MM.1S (cell line): Measurements from ENCODE around the gene ENG.

ENCODE experiments used
- DNase-seq: peaks from one replicate; pipeline ENCODE4 v3.0.0-alpha.2; 2015
- H2AFZ ChIP-seq: fragments of 300-600 bp; sonication (generic); 2 replicates; pipeline ENCODE4 v1.6.0; 2016; ENCODE audit warnings: antibody characterized with exemption, low read length
- H3F3A ChIP-seq: fragments of 300-600 bp; sonication (generic); 2 replicates; pipeline ENCODE4 v1.6.1; 2016; ENCODE audit warnings: mild to moderate bottlenecking, antibody characterized with exemption, low read length, moderate library complexity, mixed read lengths; ENCODE audit not compliant: insufficient read depth
- H3K27ac ChIP-seq: fragments of 300-600 bp; sonication (generic); 2 replicates; pipeline ENCODE4 v1.5.1; 2016; ENCODE audit warnings: mild to moderate bottlenecking, low read length
- H3K27me3 ChIP-seq: fragments of 300-600 bp; sonication (generic); replicated peaks from 2 replicates; pipeline ENCODE4 v1.6.0; 2016; ENCODE audit warnings: low read length; ENCODE audit not compliant: insufficient read depth
- H3K36me3 ChIP-seq: fragments of 300-600 bp; sonication (generic); replicated peaks from 2 replicates; pipeline ENCODE4 v1.6.1; 2016; ENCODE audit warnings: mild to moderate bottlenecking, low read length, mixed read lengths; ENCODE audit not compliant: insufficient read depth
- H3K4me1 ChIP-seq: fragments of 300-600 bp; sonication (generic); 2 replicates; pipeline ENCODE4 v1.6.1; 2016; ENCODE audit warnings: low read length, mixed read lengths
- H3K4me2 ChIP-seq: fragments of 300-600 bp; sonication (generic); 2 replicates; pipeline ENCODE4 v1.6.0; 2016; ENCODE audit warnings: low read depth, low read length
- H3K4me3 ChIP-seq: fragments of 300-600 bp; sonication (generic); 2 replicates; pipeline ENCODE4 v1.5.1; 2016; ENCODE audit warnings: low read length, mixed read lengths
- H3K79me2 ChIP-seq: fragments of 300-600 bp; sonication (generic); 2 replicates; pipeline ENCODE4 v1.6.1; 2016; ENCODE audit warnings: mixed run types, low read length, mixed read lengths
- H3K9ac ChIP-seq: fragments of 300-600 bp; sonication (generic); 2 replicates; pipeline ENCODE4 v1.6.1; 2016; ENCODE audit warnings: low read length, mixed read lengths
- H3K9me2 ChIP-seq: fragments of 300-600 bp; sonication (generic); replicated peaks from 2 replicates; pipeline ENCODE4 v1.6.1; 2016; ENCODE audit warnings: mild to moderate bottlenecking, low read length, mixed read lengths; ENCODE audit not compliant: insufficient read depth
- H3K9me3 ChIP-seq: fragments of 300-600 bp; sonication (generic); replicated peaks from 2 replicates; pipeline ENCODE4 v1.6.1; 2016; ENCODE audit warnings: mild to moderate bottlenecking, low read length, mixed read lengths; ENCODE audit not compliant: insufficient read depth
- H4K20me1 ChIP-seq: fragments of 300-600 bp; sonication (generic); 2 replicates; pipeline ENCODE4 v1.6.1; 2016; ENCODE audit warnings: mild to moderate bottlenecking, low read length, moderate library complexity, mixed read lengths; ENCODE audit not compliant: insufficient read depth
- EZH2 ChIP-seq: fragments of 300-600 bp; sonication (generic); optimal IDR thresholded peaks from 2 replicates; pipeline ENCODE3; 2017; ENCODE audit warnings: low read depth, mild to moderate bottlenecking, antibody characterized with exemption, low read length, mixed read lengths
- EZH2phosphoT487 ChIP-seq: fragments of 300-600 bp; sonication (generic); IDR thresholded peaks from 2 replicates; pipeline ENCODE4 v1.6.1; 2018; ENCODE audit warnings: antibody characterized with exemption, low read length
- TF ChIP-seq, protein P1 (sequence below): fragments of 300-600 bp; sonication (generic); IDR thresholded peaks from 2 replicates; pipeline ENCODE4 v1.5.1; 2016; ENCODE audit warnings: antibody characterized with exemption, low read length, mixed read lengths

The ENG gene

DNA sequence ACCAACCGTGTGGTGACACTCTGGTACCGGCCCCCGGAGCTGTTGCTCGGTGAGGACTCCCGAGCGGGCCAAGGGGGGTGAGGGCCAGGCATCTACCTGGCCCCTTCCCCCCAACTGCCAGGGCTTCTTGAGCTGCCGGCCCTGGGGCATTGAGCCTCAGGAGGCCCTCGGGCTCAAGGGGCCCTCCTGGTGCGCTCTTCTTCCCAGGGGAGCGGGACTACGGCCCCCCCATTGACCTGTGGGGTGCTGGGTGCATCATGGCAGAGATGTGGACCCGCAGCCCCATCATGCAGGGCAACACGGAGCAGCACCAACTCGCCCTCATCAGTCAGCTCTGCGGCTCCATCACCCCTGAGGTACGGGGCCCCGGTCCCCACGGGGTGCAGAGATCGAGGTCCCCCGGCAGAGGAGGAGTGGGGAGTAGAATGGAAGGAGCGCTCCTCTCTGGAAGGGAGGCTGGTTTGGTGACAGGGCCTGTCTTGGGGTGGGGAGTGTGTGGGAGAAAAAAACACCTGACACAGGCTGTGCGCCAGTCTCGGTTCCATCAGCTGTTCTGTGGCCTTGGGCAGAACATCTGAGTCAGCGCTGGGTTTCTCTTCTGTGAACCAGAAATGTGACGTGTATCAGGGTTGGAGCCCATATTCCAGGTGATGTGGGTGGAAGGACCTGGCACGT lies 66.0 kb downstream of the ENG start:
- no peak for TF ChIP-seq EZH2phosphoT487
- TF ChIP-seq, protein P1, sequence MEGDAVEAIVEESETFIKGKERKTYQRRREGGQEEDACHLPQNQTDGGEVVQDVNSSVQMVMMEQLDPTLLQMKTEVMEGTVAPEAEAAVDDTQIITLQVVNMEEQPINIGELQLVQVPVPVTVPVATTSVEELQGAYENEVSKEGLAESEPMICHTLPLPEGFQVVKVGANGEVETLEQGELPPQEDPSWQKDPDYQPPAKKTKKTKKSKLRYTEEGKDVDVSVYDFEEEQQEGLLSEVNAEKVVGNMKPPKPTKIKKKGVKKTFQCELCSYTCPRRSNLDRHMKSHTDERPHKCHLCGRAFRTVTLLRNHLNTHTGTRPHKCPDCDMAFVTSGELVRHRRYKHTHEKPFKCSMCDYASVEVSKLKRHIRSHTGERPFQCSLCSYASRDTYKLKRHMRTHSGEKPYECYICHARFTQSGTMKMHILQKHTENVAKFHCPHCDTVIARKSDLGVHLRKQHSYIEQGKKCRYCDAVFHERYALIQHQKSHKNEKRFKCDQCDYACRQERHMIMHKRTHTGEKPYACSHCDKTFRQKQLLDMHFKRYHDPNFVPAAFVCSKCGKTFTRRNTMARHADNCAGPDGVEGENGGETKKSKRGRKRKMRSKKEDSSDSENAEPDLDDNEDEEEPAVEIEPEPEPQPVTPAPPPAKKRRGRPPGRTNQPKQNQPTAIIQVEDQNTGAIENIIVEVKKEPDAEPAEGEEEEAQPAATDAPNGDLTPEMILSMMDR = no peak
- H3K27ac ChIP-seq = peak overlapping the region; percentile 97; the same call in 1 of the 2 replicates

DNA sequence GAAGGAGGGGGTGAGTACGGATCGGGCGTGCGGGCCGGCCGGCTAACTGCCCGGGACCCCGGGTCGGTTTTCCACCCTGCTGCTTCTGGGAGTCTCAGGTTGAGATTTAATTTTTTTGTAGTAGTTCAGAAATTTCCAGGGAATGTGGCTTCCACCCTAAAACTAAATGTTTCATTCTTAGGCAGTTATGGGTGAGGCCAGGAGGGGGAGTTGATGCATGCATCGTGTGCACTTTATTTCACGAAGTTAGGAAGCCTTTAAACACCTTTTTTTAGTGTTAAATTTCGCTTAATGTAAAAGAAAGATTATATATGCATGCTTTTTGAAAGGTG lies 67.7 kb downstream of the ENG start:
- H3K4me1 ChIP-seq = peaks cover 31% of the 10 kb centered on the region
- no peaks in the 10 kb centered on the region for H3K27me3 ChIP-seq
- H3K4me2 ChIP-seq = peak overlapping the region; percentile 90
- TF ChIP-seq, protein P1 = peak; percentile 49
- no peak for TF ChIP-seq EZH2phosphoT487
- no peak for TF ChIP-seq EZH2
- H3K36me3 ChIP-seq = peaks cover 36% of the 10 kb centered on the region
- H3K79me2 ChIP-seq = peaks cover 53% of the 10 kb centered on the region
- peaks cover 34% of the 10 kb centered on the region for H3F3A ChIP-seq
- peaks cover 32% of the 10 kb centered on the region for H4K20me1 ChIP-seq
- peak overlapping the region; percentile 100 for H3K9ac ChIP-seq
- H3K4me3 ChIP-seq = peak overlapping the region; percentile 99
- DNase-seq = no peak
- H2AFZ ChIP-seq = no peak overlapping the region
- no peaks in the 10 kb centered on the region for H3K9me3 ChIP-seq
- H3K27ac ChIP-seq = peak overlapping the region; percentile 97; the same call in 1 of the 2 replicates
- H3K9me2 ChIP-seq = no peaks in the 10 kb centered on the region

More for the DNA sequence above, 66.0 kb downstream of the ENG start:
- DNase-seq = peak; percentile 43
- Histone ChIP-seq H3K9ac (peak overlapping the region; percentile 19; the same call in 1 of the 2 replicates), H3K36me3 (peaks cover 36% of the 10 kb centered on the region), H2AFZ (no peak overlapping the region), H3K27me3 (no peaks in the 10 kb centered on the region), H3K9me2 (no peaks in the 10 kb centered on the region), H3K4me1 (peaks cover 31% of the 10 kb centered on the region), H4K20me1 (peaks cover 32% of the 10 kb centered on the region), H3F3A (peaks cover 36% of the 10 kb centered on the region), H3K4me3 (no peak overlapping the region), H3K79me2 (peaks cover 53% of the 10 kb centered on the region), H3K9me3 (no peaks in the 10 kb centered on the region), H3K4me2 (peak overlapping the region; percentile 90; the same call in 1 of the 2 replicates)

DNA sequence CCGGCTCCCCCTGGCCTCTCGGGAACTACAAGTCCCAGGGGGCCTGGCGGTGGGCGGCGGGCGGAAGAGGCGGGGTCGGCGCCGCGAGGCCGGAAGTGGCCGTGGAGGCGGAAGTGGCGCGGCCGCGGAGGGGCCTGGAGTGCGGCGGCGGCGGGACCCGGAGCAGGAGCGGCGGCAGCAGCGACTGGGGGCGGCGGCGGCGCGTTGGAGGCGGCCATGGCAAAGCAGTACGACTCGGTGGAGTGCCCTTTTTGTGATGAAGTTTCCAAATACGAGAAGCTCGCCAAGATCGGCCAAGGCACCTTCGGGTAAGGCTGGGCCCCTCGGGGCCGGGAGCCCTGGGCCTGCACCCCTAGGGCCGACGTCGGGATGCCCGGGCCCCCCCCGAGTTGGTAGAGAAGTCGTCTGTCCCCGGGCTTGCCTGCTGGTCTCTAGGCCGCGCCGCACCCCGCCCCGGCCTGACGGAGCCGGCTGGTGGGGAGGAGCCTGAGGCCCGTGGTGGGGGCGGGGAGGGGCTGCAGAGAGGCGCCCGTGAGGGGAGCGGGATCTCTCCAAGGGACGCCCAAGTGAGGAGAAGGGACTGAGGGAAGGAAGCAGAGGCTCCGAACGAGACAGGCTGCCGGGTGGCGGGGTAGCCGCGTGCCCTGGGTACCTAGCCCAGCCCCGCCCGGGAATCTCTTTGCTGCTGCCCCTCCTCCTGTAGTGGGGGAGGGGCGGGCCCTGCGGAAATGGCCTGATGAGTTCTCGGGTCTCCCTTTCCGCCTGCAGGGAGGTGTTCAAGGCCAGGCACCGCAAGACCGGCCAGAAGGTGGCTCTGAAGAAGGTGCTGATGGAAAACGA lies 68.3 kb downstream of the ENG start, which contains the start of gene CDK9:
CDK9 (plus strand) TSS at position 102 of the 840 bp plus-strand sequence; CDS start at position 217, 115 bp downstream.
- no peaks in the 10 kb centered on the region for H3K27me3 ChIP-seq
- H2AFZ ChIP-seq = peak within 1 kb of the TSS; percentile 47; the same call in 1 of the 2 replicates
- H3K4me2 ChIP-seq = peak within 1 kb of the TSS; percentile 90
- peak within 1 kb of the TSS; percentile 97 for H3K27ac ChIP-seq
- DNase-seq = peak; percentile 92
- TF ChIP-seq EZH2phosphoT487 = no peak
- TF ChIP-seq EZH2 = no peak
- TF ChIP-seq, protein P1 = no peak
- peaks cover 36% of the 10 kb centered on the region for H3K36me3 ChIP-seq
- peaks cover 31% of the 10 kb centered on the region for H3K4me1 ChIP-seq
- H3K9ac ChIP-seq = peak within 1 kb of the TSS; percentile 100
- H4K20me1 ChIP-seq = peaks cover 32% of the 10 kb centered on the region
- H3K79me2 ChIP-seq = peaks cover 53% of the 10 kb centered on the region
- peak within 1 kb of the TSS; percentile 99 for H3K4me3 ChIP-seq
- peaks cover 33% of the 10 kb centered on the region for H3F3A ChIP-seq
- no peaks in the 10 kb centered on the region for H3K9me3 ChIP-seq
- no peaks in the 10 kb centered on the region for H3K9me2 ChIP-seq
